Measurements from ENCODE around the gene TAC3.
"Not testable (repeated sequence)": the region's sequence is repeated elsewhere in the genome, so short reads cannot be mapped to it uniquely, and the experiment has no call there.

TAC3 gene

DNA sequence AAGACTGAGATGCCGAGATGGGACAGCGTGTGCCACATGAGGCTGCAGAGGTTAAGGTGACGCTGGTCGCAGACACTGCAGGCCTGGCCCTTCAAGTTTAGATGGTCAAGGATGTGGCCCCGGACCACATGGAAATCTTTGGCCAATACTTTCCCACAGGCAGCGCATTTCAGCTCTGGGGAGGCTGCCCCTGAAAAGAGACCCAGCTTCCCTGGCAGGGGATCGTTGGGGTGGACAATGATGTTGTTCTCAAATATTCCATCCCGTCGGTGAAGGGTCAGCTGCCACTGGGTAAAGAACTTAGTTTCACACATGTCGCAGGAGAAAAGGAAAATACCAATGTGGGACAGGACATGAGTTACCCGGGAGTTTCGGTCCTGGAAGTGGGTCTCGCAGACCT lies 12.9 kb downstream of the TAC3 start:
- no peak for DNase-seq

- peak; percentile 43 to 76 (median 64) for DNase-seq
These were observed 14.9 kb downstream of the TAC3 start for GRCh38 chr12:57001448-57001906.

DNA sequence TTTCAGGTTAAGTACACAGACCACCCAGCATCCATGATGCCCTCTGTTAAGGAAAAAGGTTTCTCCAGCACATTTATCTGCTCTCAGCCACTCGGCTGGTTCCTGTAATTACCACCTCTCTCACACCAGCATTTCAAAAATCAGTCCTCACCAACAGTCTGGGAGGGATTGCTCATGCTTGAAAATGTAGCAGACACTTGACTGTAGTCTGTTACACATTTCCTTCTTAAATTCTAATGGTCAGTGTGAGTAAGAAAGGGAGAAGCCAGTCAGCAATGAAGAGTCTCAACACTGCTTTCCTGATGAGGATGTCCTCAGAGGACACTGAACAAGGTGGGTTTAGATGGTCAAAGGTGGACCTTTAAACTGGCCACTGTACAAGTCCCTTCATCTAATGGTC lies 15.9 kb downstream of the TAC3 start:
- DNase-seq: no peak

DNA sequence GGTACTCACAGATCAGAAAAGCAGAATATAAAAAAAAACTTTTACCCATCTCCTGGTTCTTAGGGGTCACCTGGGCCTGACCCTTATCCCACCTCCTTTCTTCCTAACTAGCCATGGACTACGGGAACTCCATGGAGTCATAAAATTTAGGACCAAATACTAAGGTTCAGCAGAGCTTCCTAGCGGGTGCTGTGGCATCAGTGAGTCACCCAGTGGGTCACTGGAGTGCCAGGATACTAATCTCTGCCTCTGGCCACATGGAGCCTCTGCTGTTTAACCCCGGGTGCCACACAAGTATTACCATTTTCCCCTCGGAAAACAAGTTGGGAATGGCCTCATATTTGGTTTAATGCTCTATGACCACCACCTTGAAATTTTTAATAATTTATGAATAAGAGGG lies 16.9 kb downstream of the TAC3 start:
- no peak for DNase-seq

DNA sequence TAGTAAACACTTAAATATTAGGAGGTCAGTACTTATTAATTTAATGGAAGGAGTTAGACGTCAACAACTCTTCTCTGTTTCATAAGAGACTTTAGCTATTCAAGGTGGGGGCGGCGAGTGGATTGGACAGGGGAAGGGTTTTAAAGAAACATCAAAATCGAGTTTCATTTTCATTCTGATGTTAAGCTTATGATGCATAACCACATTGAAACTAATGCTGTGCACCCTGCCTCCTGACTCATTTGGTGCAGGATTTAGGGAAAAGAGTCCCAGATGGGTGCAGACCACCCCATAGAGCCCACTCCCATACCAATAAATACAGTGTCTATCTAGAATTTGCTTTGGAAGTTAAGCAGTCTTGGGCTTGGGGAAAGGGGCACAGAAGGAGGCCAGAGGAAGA lies 17.3 kb downstream of the TAC3 start:
- peak in 1 of 5 donors; percentile 63 for DNase-seq

DNA sequence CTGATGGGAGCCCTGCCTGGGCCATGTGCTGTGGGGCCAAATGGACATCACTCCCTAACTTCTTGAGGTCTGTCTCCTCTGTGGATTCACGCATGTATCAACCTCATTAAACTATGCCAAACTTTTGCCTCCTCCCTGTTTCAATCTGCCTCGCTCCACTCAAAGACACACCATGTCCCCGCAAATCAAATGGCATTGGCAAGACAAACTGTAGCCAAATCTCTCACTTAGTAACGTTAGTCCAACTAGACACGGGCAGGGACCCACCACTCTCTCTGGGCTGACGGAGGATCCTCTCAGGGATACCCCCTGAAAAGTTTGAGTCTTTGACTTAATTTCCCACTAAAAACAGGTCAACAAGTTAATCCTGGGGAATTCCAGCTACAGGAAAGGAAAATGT lies 18.0 kb downstream of the TAC3 start:
- no peak for DNase-seq

DNA sequence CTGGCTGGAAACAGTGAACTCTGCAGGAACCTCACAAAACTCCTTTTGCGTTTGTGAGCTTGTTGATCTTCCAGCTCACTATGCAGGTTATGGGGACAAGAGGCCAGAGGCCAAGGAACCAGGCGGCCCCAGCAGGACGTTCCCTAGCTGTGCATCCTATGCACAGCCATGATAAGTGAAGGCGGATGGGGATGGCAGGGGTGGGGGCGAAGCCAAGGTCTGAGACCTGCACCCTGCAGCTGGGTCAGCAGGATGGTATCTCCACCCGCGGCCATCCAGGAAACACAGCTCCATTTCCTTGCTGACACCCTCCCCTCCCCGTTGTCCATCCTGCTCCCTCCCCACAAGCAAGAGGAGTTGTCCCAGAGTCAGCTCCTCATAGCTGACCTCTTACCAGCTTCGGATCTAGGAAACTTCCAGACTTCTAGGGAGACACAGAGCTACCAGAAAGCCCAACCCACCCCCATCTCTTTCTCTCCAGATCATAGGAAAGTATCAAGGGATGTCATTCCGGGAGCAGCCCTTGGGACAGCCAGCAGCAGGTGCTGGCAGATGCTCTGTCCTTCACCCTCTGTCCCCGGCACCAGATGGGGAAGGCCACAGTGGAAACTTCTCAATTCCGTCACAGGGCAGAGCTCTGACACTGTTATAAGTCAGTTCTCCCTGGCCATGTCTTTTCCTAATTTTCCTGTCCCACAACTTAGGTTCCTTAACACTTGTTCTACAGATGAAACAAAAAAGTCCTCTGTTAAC lies 19.4 kb downstream of the TAC3 start:
- DNase-seq: no peak

- DNase-seq: no peak
These were observed 20.3 kb downstream of the TAC3 start for GRCh38 chr12:56995930-56996496.

DNA sequence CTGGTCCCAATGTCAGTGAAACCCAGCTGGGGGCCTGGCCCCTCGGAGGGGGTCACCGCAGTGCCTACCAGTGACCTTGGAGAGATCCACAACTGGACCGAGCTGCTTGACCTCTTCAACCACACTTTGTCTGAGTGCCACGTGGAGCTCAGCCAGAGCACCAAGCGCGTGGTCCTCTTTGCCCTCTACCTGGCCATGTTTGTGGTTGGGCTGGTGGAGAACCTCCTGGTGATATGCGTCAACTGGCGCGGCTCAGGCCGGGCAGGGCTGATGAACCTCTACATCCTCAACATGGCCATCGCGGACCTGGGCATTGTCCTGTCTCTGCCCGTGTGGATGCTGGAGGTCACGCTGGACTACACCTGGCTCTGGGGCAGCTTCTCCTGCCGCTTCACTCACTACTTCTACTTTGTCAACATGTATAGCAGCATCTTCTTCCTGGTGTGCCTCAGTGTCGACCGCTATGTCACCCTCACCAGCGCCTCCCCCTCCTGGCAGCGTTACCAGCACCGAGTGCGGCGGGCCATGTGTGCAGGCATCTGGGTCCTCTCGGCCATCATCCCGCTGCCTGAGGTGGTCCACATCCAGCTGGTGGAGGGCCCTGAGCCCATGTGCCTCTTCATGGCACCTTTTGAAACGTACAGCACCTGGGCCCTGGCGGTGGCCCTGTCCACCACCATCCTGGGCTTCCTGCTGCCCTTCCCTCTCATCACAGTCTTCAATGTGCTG lies 21.0 kb downstream of the TAC3 start:
- DNase-seq: no peak

- no peak for DNase-seq
These were observed 22.0 kb downstream of the TAC3 start for GRCh38 chr12:56994231-56994746.

DNA sequence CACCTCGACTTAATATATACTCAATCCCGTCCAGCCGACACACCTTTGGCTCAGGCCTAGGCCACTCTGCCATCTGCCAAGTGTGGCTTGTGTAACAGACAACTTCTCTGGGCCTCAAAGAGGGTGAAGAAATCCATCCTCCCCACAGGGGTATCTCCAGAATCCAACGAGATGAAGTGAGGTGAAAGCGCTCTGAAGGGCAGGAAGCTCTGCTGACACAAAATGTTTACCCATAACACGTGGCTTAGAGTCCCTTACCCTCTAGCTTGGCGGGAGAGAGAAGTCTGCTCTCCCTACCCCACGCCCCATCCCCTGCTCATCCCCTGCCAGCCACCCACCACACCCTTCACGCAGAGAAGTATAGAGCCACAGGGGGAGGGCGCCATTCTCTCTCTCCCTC lies 23.0 kb downstream of the TAC3 start:
- DNase-seq: no peak

- no peak for DNase-seq
These were observed 24.7 kb downstream of the TAC3 start for GRCh38 chr12:56991319-56992246.

DNA sequence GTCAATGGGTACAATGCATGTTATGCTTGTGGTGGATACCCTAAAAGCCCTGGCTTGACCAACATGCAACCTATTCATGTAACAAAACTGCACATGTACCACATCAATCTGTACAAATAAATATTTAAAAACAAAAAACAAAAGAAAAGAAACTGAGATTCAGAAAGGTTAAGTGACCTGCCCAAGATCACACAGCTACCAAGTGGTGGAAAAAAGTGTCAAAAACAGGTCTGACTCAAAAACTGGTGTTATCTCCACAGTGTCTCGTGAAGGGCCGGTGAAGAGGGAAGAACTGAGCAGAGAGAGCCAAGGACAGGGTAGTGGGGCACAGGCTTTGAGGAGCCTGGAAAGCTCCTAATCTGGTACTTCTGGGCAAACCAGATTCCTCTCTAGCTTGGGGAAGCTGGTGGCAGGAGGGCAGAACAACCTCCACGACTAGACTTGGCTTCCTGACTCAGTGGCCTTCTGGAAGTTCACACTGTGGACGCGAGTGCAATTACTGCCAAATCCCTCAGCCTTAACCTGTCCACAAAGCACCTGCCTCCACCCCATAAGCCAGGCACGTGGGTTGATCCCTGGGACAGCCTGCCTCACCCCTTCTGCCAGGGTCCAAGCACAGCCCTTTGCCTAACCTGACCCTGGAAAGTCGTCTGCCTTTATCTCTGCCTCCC lies 25.5 kb downstream of the TAC3 start:
- no peak for DNase-seq

- no peak for DNase-seq
These were observed 26.3 kb downstream of the TAC3 start for GRCh38 chr12:56989861-56990610.

DNA sequence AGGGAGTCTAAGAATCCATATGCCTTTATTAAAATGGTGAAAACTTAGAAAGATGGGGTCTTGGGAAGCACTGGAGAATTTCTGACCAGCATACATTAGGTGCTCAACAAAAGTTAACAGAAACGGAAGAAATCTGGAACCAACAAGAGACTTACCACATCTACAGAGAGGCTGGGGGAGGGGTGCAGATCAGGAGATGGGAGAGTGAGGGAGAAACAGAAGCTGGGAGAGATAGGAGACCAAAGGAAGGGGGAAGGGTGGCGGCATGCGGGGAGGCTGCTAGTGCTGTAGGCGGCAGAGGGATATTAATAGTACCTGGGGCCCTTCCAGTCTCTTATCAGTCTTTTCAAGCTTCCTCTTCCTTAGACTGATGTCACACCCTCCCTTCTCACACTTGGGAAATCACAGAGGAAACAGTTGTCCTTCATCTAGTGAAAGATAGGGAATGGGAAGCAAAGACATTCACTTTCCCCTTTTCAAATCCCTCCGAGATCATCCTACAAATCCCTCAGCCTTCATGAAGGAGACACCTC lies 28.1 kb downstream of the TAC3 start:
- DNase-seq: no peak

GRCh38 chr12:56987551-56988053 lies 28.7 kb downstream of the TAC3 start:
- DNase-seq: peak; percentile 43 to 71 (median 64)

DNA sequence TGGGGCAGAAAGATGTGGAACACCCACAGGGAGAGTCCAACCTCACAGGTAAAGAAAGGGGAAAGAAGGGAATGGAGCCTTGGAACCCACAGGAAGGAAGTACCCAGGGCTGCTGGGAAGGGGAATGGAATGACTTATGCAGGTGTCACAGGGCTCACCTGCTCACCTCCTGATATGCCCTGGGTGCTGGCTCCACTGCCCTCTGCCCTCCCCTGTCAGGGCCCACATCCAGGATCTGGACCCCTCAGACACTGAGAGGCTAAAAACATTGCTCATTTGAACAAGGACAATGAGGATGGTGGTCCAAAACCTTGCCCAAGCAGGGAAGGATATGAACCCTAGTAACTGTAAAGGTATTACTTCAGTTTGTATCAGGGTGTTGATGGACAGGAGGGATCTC lies 29.3 kb downstream of the TAC3 start:
- no peak for DNase-seq

DNA sequence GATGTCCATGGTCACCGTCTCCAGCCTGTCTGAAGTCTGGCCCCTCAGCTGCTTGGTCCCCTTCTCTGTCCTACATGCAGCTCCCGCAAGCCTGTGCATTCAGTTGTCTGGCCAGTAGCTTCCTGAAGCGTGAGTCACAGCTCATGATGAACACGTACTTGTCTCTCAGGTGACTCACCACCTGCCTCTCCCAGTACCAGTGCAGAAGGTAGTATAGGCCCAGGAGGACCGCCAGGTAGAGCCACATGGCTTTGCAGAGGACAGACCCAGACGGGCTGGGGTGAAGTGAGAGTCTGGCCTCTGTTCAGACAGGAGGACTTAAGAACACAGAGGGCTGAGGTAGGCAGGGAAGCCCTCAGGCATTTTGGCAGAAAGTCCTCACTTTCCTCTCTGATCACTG lies 30.6 kb downstream of the TAC3 start:
- DNase-seq: not testable (repeated sequence)

GRCh38 chr12:56983386-56983785 lies 32.9 kb downstream of the TAC3 start:
- DNase-seq: no peak

DNA sequence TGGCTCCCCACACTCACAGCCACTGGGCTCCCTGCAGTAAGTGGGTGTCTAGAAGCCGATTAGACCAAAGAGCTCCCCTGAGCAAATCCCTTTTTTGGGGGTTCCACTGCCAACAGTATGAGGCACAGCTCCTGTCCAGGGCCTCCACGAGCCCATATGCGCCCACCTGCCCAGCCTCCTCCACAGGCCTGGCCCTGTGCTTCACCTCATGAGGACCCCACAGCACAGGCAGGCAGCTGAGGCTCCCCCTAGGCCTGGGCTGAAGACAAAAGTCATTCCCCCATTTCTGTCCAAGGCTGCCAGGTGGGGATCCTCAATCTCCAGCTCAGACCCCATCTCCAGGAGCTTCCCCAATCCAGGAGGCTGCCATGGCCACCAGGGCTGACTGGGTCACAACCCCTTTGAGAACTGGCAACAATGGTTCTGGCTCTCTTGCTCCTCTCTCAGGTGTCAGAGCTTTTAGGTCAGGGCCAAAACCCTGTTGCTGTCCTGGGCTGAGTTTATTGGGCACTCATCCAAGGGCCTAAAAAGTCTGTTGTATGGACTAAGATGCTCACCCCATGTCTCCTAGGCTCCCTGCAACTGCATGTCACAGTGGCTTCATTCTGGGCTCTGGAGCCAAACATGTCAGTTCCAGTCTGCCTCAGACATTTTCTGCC lies 33.6 kb downstream of the TAC3 start:
- not testable (repeated sequence) for DNase-seq
